ENCODE results near the gene FARS2.

- TF ChIP-seq POLR2A (IDR thresholded peaks at IDR 0.05; ENCODE audit: extremely low read depth, insufficient read length): no peak
- peak; percentile 19; the same call in 1 of the 2 replicates for TF ChIP-seq MYC (IDR thresholded peaks at IDR 0.05; ENCODE audit: low read depth, low read length)
- TF ChIP-seq CTCF (IDR thresholded peaks at IDR 0.05; ENCODE audit: low read depth, low read length): peak; percentile 69
Measured at GRCh38 chr6:5214570-5215052, 46.7 kb upstream of the FARS2 start.

Measured in NB4 (cell line).